ENCODE measurements around the gene MACF1.
A peak's percentile ranks its signal among the peaks of the same experiment; 100 is the strongest.
"Not testable (repeated sequence)": the region's sequence is repeated elsewhere in the genome, so short reads cannot be mapped to it uniquely, and the experiment has no call there.

MACF1 gene

GRCh38 chr1:39204441-39205081 lies at the start of gene MACF1:
Gene MACF1 (plus strand): TSS chr1:39204695. CDS start chr1:39205023, 328 bp downstream.
- DNase-seq: peak; percentile 37

GRCh38 chr1:39157304-39157703 lies 47.2 kb upstream of the MACF1 start:
- DNase-seq: no peak

- no peak for DNase-seq
Observed at GRCh38 chr1:39158327-39159086, 46.0 kb upstream of the MACF1 start.

GRCh38 chr1:39159224-39160036 lies 45.1 kb upstream of the MACF1 start:
- DNase-seq: no peak

GRCh38 chr1:39160703-39161102 lies 43.8 kb upstream of the MACF1 start:
- DNase-seq: no peak

- not testable (repeated sequence) for DNase-seq
Observed at GRCh38 chr1:39161811-39162210, 42.7 kb upstream of the MACF1 start.

- no peak for DNase-seq
Observed at GRCh38 chr1:39163469-39163868, 41.0 kb upstream of the MACF1 start.

- no peak for DNase-seq
Observed at GRCh38 chr1:39164256-39164655, 40.2 kb upstream of the MACF1 start.

GRCh38 chr1:39165049-39165448 lies 39.4 kb upstream of the MACF1 start:
- no peak for DNase-seq

- no peak for DNase-seq
Observed at GRCh38 chr1:39165488-39165887, 39.0 kb upstream of the MACF1 start.

GRCh38 chr1:39167632-39168209 lies 36.8 kb upstream of the MACF1 start:
- DNase-seq: no peak

GRCh38 chr1:39168301-39169080 lies 36.0 kb upstream of the MACF1 start:
- DNase-seq: no peak

GRCh38 chr1:39170731-39171667 lies 33.5 kb upstream of the MACF1 start:
- no peak for DNase-seq

- no peak for DNase-seq
Observed at GRCh38 chr1:39173119-39173994, 31.1 kb upstream of the MACF1 start.

- no peak for DNase-seq
Observed at GRCh38 chr1:39173995-39174380, 30.5 kb upstream of the MACF1 start.

GRCh38 chr1:39174390-39175081 lies 30.0 kb upstream of the MACF1 start:
- DNase-seq: no peak

GRCh38 chr1:39177706-39178105 lies 26.8 kb upstream of the MACF1 start:
- no peak for DNase-seq

GRCh38 chr1:39178541-39179431 lies 25.7 kb upstream of the MACF1 start:
- DNase-seq: no peak

GRCh38 chr1:39181311-39181710 lies 23.2 kb upstream of the MACF1 start:
- DNase-seq: no peak

All from stimulated activated CD4-positive, alpha-beta T cell treated with anti-CD3 and anti-CD28 coated beads, Interleukin-1b, Interleukin-23, amount 100 ng/mL, for 48 hours (primary cell).